Loucy (cell line): Measurements from ENCODE around the gene TMEM108.

Experiments used
- H2AFZ ChIP-seq: fragments of 200-600 bp; sonication (generic); 2 replicates; pipeline ENCODE4 v1.6.0; 2016; ENCODE audit warnings: antibody characterized with exemption, mild to moderate bottlenecking, low read length, moderate library complexity
- H3F3A ChIP-seq: fragments of 200-600 bp; 2 replicates; pipeline ENCODE4 v1.6.0; 2016; ENCODE audit warnings: antibody characterized with exemption, low read depth, mild to moderate bottlenecking
- H3K27me3 ChIP-seq: fragments of 200-600 bp; sonication (generic); 2 replicates; pipeline ENCODE4 v1.6.1; 2014; ENCODE audit warnings: low read length, mild to moderate bottlenecking; ENCODE audit not compliant: insufficient read depth, poor library complexity, severe bottlenecking
- H3K36me3 ChIP-seq: fragments of 200-600 bp; sonication (generic); 2 replicates; pipeline ENCODE4 v1.6.1; 2016; ENCODE audit warnings: low read length; ENCODE audit not compliant: insufficient read depth
- H3K4me1 ChIP-seq: fragments of 200-600 bp; sonication (generic); 2 replicates; pipeline ENCODE4 v1.5.1; 2014; ENCODE audit warnings: low read length, mild to moderate bottlenecking; ENCODE audit not compliant: insufficient read depth, poor library complexity, severe bottlenecking
- H3K4me2 ChIP-seq: fragments of 200-600 bp; sonication (generic); 2 replicates; pipeline ENCODE4 v1.6.0; 2014; ENCODE audit warnings: antibody characterized with exemption, low read length, low read depth, mild to moderate bottlenecking; ENCODE audit not compliant: poor library complexity, severe bottlenecking
- H3K4me3 ChIP-seq: fragments of 200-600 bp; sonication (generic); 2 replicates; pipeline ENCODE4 v1.5.1; 2014; ENCODE audit warnings: low read length, mild to moderate bottlenecking, mixed read lengths; ENCODE audit not compliant: poor library complexity, severe bottlenecking
- H3K79me2 ChIP-seq: fragments of 200-600 bp; sonication (generic); 2 replicates; pipeline ENCODE4 v1.6.1; 2014; ENCODE audit warnings: low read length; ENCODE audit not compliant: insufficient read depth
- H3K9ac ChIP-seq: fragments of 200-600 bp; sonication (generic); 2 replicates; pipeline ENCODE4 v1.6.0; 2014; ENCODE audit warnings: mild to moderate bottlenecking, low read depth, low read length, moderate library complexity; ENCODE audit not compliant: poor library complexity, severe bottlenecking
- H3K9me2 ChIP-seq: fragments of 200-600 bp; sonication (generic); replicated peaks from 2 replicates; pipeline ENCODE4 v1.6.1; 2016; ENCODE audit warnings: low read depth, low read length, mixed read lengths
- H3K9me3 ChIP-seq: fragments of 200-600 bp; sonication (generic); 2 replicates; pipeline ENCODE4 v1.6.1; 2014; ENCODE audit warnings: mild to moderate bottlenecking, antibody characterized with exemption, low read length, low read depth; ENCODE audit not compliant: insufficient read depth
- H4K20me1 ChIP-seq: fragments of 200-600 bp; sonication (generic); 2 replicates; pipeline ENCODE4 v1.6.0; 2014; ENCODE audit warnings: antibody characterized with exemption, low read length, mild to moderate bottlenecking; ENCODE audit not compliant: insufficient read depth, poor library complexity, severe bottlenecking
- CTCF ChIP-seq: fragments of 200-600 bp; sonication (generic); conservative IDR thresholded peaks from 2 replicates; pipeline ENCODE4 v1.5.1; 2014; ENCODE audit warnings: mild to moderate bottlenecking, antibody characterized with exemption, low read length
- EZH2phosphoT487 ChIP-seq: fragments of 200-600 bp; IDR thresholded peaks from 2 replicates; pipeline ENCODE4 v1.6.1; 2018; ENCODE audit warnings: antibody characterized with exemption, mild to moderate bottlenecking, moderate library complexity, borderline replicate concordance

The TMEM108 gene

GRCh38 chr3:133209871-133210550 lies 171.8 kb downstream of the TMEM108 start:
- H3K79me2 ChIP-seq = no peaks in the 10 kb centered on the region
- no peaks in the 10 kb centered on the region for H3K36me3 ChIP-seq
- no peak overlapping the region for H2AFZ ChIP-seq
- no peaks in the 10 kb centered on the region for H3F3A ChIP-seq
- no peak overlapping the region for H3K4me3 ChIP-seq
- TF ChIP-seq CTCF (no peak), EZH2phosphoT487 (no peak)
- no peak overlapping the region for H3K9ac ChIP-seq
- H3K9me3 ChIP-seq = no peaks in the 10 kb centered on the region
- peak overlapping the region; percentile 55 for H3K4me2 ChIP-seq
- H3K4me1 ChIP-seq = peaks cover 29% of the 10 kb centered on the region
- no peaks in the 10 kb centered on the region for H3K9me2 ChIP-seq
- no peaks in the 10 kb centered on the region for H4K20me1 ChIP-seq
- H3K27me3 ChIP-seq = no peaks in the 10 kb centered on the region

- Histone ChIP-seq H3K4me3 (no peak overlapping the region), H4K20me1 (no peaks in the 10 kb centered on the region), H3K9ac (no peak overlapping the region), H3F3A (no peaks in the 10 kb centered on the region), H3K9me2 (no peaks in the 10 kb centered on the region), H3K4me1 (peaks cover 29% of the 10 kb centered on the region), H3K9me3 (no peaks in the 10 kb centered on the region), H3K4me2 (peak overlapping the region; percentile 30), H3K36me3 (no peaks in the 10 kb centered on the region), H3K79me2 (no peaks in the 10 kb centered on the region), H2AFZ (no peak overlapping the region), H3K27me3 (no peaks in the 10 kb centered on the region)
- TF ChIP-seq EZH2phosphoT487 = no peak
- no peak for TF ChIP-seq CTCF
Measured at GRCh38 chr3:133210656-133211055, 172.5 kb downstream of the TMEM108 start.

- TF ChIP-seq EZH2phosphoT487 (no peak), CTCF (no peak)
- H3K9me2 ChIP-seq = no peaks in the 10 kb centered on the region
- H3K4me3 ChIP-seq = no peak overlapping the region
- peaks cover 29% of the 10 kb centered on the region for H3K4me1 ChIP-seq
- H3K36me3 ChIP-seq = no peaks in the 10 kb centered on the region
- no peaks in the 10 kb centered on the region for H3K9me3 ChIP-seq
- H3K79me2 ChIP-seq = no peaks in the 10 kb centered on the region
- no peaks in the 10 kb centered on the region for H4K20me1 ChIP-seq
- H3K4me2 ChIP-seq = peak overlapping the region; percentile 30
- no peak overlapping the region for H3K9ac ChIP-seq
- H3F3A ChIP-seq = no peaks in the 10 kb centered on the region
- H3K27me3 ChIP-seq = no peaks in the 10 kb centered on the region
- H2AFZ ChIP-seq = no peak overlapping the region
Measured at GRCh38 chr3:133211449-133211848, 173.3 kb downstream of the TMEM108 start.
